ENCODE results near the gene SLC7A8. TPM values are rescaled to one million over a fixed set of nuclear protein-coding genes. Genes with fewer than 3 reads are reported as not detected.
"Not testable (repeated sequence)": the region's sequence is repeated elsewhere in the genome, so short reads cannot be mapped to it uniquely, and the experiment has no call there.

Gene SLC7A8
- 10 to 100 TPM in 2 of 10 donors, 1 to 10 TPM in 8; 3.5 to 15.3 (median 4.0) TPM for polyA plus RNA-seq (ENCODE audit: insufficient read length in 10 of 10)
- long read RNA-seq, donor 1, full-length matches to known transcripts: 5 of 5 reads
- long read RNA-seq, donor 1, partial matches to known transcripts: 0 of 5 reads
- long read RNA-seq, donor 1, other reads (novel, unspliced or antisense): 0 of 5 reads
- long read RNA-seq, donor 2: 0 reads
- long read RNA-seq, donor 3: 0 reads
- long read RNA-seq, donor 4, full-length matches to known transcripts: 2 of 2 reads
- long read RNA-seq, donor 4, partial matches to known transcripts: 0 of 2 reads
- long read RNA-seq, donor 4, other reads (novel, unspliced or antisense): 0 of 2 reads
- long read RNA-seq, donor 5: 0 reads
- long read RNA-seq, donor 6, full-length matches to known transcripts: 2 of 2 reads
- long read RNA-seq, donor 6, partial matches to known transcripts: 0 of 2 reads
- long read RNA-seq, donor 6, other reads (novel, unspliced or antisense): 0 of 2 reads
- long read RNA-seq, donor 7, full-length matches to known transcripts: 2 of 2 reads
- long read RNA-seq, donor 7, partial matches to known transcripts: 0 of 2 reads
- long read RNA-seq, donor 7, other reads (novel, unspliced or antisense): 0 of 2 reads
- long read RNA-seq, donor 8, full-length matches to known transcripts: 2 of 2 reads
- long read RNA-seq, donor 8, partial matches to known transcripts: 0 of 2 reads
- long read RNA-seq, donor 8, other reads (novel, unspliced or antisense): 0 of 2 reads
- long read RNA-seq, donor 9, partial matches to known transcripts: 0 of 1 reads
- long read RNA-seq, donor 9, other reads (novel, unspliced or antisense): 0 of 1 reads

DNA sequence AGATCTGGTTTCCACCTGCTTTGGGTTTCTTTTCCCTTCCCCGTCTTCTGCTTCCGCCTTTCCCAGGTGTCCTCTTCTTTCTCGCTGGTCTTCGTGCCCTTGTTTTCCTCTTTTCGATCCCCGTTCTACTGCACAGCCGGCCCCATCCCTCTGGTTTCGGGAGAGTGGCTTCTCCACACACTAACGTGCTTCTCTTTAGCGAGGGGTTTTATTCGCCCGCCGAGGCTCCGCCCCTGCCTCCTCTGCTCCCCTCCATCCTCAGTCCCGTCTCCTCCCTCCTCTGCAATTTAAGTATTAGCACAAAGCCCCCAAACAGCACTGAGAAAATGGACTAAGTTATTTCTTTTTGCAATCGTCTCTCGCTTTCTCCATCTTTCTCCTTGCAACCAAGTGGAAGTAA lies at the start of gene SLC7A8:
Gene SLC7A8, minus strand, starts transcription at position 182 of the 400 bp plus-strand sequence. CDS start 746 bp downstream, outside the sequence.
- peak in 2 of 3 donors; percentile 47 to 75 for DNase-seq

GRCh38 chr14:23232241-23232808 lies 48.9 kb upstream of the SLC7A8 start:
- not testable (repeated sequence) for DNase-seq

DNA sequence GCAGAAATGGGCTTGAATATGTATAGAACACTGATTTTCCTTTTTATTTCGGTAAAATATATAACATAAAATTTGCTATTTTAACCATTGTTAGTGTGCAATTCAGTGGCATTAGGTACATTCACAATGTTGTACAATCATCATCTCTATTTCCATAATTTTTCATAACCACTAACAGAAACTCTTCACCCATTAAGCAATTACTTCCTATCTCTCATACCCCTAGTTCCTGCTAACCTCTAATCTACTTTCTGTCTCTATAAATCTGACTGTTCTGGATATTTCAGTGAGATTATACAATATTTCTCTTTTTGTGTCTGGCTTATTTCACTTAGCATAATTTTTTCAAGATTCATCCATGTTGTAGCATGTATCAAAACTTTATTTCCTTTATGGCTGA lies 45.4 kb upstream of the SLC7A8 start:
- DNase-seq: no peak

GRCh38 chr14:23227566-23227965 lies 44.1 kb upstream of the SLC7A8 start:
- DNase-seq: no peak

DNA sequence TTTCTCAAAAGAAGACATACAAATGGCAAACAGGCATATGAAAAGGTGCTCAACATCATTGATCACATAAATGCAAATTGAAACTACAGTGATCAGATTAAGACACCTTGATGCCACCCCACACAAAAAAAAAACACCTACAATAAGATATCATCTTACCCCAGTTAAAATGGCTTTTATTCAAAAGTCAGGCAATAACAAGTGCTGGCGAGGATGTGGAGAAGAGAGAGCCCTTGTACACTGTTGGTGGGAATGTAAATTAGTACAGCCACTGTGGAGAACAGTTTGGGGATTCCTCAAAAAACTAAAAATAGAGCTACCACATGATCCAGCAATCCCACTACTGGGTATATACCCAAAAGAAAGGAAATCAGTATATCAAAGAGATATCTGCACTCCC lies 41.5 kb upstream of the SLC7A8 start:
- DNase-seq: not testable (repeated sequence)

- DNase-seq: no peak
Measured at GRCh38 chr14:23219075-23219474, 35.6 kb upstream of the SLC7A8 start.

GRCh38 chr14:23217032-23218020 lies 33.9 kb upstream of the SLC7A8 start:
- DNase-seq: no peak

GRCh38 chr14:23215421-23215820 lies 32.0 kb upstream of the SLC7A8 start:
- no peak for DNase-seq

DNA sequence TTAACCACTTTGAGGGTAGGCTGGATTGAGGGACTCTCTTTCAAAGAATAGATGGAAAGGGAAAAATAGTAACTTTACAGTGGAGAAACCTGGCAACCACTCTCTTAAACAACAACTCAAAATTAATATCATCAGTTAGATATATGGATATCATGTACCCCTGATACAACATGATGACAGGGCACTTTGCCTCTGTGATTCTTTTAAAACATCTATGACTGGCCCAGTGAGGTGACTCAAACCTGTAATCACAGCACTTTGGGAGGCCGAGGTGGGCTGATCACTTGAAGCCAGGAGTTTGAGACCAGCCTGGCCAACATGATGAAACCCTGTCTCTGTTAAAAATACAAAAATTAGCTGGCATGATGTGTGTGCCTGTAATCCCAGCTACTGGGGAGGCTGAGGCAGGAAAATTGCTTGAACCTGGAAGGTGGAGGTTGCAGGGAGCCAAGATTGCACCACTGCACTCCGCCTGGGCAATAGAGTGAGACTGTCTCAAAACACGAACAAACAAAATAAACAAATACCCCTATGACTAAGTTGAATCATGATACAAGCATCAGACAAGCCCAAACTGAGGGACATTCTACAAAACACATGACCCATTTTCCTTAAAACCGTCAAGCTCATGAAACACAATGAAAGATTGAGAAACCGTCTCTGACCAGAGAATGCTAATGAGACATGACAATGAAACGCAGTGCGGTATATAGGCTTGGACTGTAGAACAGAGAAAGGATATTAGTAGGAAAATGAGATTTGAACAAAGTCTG lies 26.4 kb upstream of the SLC7A8 start:
- no peak for DNase-seq

GRCh38 chr14:23208324-23208723 lies 24.9 kb upstream of the SLC7A8 start:
- DNase-seq: peak in 2 of 3 donors; percentile 12 to 28

GRCh38 chr14:23207146-23207540 lies 23.7 kb upstream of the SLC7A8 start:
- DNase-seq: no peak

DNA sequence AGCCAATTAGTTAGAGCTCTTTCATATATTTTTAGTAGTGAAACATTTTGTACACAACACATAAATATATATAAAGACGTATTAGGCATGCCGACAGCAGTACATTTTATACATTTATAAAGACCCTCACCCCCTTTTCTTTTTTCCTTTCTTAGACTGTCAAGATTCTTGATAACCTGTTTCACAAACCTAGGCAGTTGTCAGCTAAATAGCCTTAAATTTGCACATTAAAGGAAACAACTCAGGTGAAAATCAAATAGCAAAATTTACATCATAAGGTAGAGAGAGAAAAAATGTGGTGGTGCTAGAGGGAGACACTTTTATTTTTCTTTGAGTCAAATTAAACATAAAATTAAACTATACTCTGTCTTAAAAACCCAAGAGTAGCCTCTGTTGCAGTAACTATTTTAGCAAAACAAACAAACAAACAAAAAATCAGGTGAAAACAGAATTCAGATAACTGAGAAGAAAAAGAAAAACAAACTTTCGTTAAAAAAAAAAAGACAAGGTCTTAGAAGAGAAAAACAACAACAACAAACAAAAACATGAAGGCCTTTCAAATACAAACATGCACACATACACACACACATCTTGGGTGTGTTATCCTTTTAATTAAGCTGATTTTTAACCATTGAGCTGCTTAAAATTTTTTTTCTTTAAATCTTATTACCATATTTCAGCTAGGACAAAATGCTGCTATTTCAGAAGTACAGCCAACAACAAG lies 23.1 kb upstream of the SLC7A8 start:
- no peak for DNase-seq

- no peak for DNase-seq
Measured at GRCh38 chr14:23202001-23202400, 18.5 kb upstream of the SLC7A8 start.

- DNase-seq: not testable (repeated sequence)
Measured at GRCh38 chr14:23199141-23199540, 15.7 kb upstream of the SLC7A8 start.

DNA sequence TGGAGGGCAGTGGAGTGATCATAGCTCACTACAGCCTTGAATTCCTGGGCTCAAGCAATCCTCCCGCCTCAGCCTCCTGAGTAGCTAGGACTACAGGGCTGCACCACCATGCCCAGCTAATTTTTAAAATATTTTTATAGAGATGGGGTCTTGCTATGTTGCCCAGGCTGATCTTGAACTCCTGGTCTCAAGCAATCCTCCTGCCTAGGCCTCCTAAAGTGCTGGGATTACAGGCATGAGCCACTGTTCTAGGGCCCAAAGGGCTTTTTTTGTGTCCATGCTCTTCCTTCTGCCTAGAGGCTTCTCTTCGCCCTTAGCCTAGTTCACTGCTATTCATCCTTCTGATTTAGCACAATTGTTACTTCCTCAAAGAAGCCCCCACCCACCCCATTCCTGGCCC lies 13.0 kb upstream of the SLC7A8 start:
- not testable (repeated sequence) for DNase-seq

GRCh38 chr14:23195552-23196101 lies 12.2 kb upstream of the SLC7A8 start:
- DNase-seq: no peak

DNA sequence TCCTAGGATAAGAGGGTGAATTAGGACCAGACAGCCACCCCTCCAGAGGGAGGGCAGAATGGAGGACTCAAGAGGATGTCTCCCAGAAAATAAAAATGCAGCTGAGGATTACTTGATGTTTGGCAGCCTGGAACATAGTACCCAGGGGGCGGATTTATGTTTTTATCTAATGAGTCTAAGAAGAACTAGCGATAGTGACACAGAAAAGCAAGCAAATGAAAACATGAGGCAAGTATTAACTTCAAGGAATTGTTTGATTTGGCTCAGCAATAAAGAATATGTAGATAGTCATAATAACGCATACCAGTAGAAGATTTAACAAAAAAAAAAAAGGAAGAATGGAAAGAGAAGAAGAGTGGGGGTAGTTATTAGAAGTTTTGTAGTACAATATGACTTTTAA lies 10.0 kb upstream of the SLC7A8 start:
- DNase-seq: no peak

GRCh38 chr14:23187925-23188324 lies 4.5 kb upstream of the SLC7A8 start:
- DNase-seq: no peak
